GM10266 (cell line): ENCODE measurements around the gene MAST2.

Source experiments
- DNase-seq: peaks from one replicate; pipeline ENCODE4 v3.0.0; 2012; ENCODE audit errors: extremely low spot score
- TF ChIP-seq, protein P1 (sequence below): IDR thresholded peaks from 2 replicates; pipeline ENCODE4 v1.5.1; 2012; ENCODE audit warnings: mild to moderate bottlenecking, low read depth; ENCODE audit not compliant: control insufficient read depth, insufficient read depth; ENCODE audit errors: missing control alignments

The MAST2 gene

DNA sequence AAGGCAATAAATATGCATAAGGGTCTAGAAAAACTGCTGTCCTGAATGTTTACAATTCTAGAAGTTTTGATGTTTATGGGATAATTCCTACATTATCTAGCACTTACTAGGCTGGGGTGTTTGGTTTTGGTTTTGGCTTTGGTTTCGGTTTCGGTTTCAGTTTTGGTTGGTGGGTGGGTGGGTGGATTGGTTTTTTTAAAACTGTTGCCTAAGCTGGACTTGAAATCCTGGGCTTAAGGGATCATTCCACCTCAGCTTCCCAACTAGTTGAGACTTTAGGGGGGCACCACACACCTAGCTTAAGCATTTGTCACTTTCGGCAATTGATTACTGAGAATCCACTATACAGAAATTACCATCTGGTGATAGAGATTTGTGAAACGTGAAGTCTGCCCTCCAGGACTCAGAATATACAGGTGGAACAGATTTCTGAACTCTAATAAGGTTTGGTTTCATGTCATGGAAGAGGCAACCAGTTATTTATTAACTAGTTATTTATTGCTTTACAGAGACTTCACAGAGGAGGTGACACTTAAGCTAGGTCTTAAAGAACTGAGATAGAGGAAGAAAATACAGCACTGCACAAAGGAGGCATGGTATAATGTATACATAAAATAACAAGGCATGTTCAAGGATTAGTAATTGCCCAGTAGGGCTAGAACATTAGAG lies 259.4 kb downstream of the MAST2 start:
- DNase-seq = no peak
- TF ChIP-seq, protein P1, sequence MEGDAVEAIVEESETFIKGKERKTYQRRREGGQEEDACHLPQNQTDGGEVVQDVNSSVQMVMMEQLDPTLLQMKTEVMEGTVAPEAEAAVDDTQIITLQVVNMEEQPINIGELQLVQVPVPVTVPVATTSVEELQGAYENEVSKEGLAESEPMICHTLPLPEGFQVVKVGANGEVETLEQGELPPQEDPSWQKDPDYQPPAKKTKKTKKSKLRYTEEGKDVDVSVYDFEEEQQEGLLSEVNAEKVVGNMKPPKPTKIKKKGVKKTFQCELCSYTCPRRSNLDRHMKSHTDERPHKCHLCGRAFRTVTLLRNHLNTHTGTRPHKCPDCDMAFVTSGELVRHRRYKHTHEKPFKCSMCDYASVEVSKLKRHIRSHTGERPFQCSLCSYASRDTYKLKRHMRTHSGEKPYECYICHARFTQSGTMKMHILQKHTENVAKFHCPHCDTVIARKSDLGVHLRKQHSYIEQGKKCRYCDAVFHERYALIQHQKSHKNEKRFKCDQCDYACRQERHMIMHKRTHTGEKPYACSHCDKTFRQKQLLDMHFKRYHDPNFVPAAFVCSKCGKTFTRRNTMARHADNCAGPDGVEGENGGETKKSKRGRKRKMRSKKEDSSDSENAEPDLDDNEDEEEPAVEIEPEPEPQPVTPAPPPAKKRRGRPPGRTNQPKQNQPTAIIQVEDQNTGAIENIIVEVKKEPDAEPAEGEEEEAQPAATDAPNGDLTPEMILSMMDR = no peak

DNA sequence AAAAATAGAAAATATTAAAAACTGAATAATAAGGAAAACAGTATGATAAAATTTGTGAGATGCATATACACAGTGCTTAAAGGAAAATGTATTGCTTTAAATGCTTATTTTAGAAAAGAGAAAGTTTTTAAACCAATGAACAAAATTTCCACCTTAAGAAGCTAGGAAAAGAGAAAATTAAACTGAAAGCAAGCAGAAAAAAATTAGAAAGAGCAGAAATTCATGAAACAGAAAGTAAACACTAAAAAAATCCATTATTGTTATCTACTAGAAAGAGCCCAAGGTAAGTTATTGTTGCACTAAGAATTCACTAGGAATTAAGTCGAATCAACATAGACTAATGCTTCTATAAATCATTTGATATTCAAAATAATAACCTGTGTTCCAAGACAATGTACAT lies 261.3 kb downstream of the MAST2 start:
- TF ChIP-seq, protein P1 = no peak
- no peak for DNase-seq

DNA sequence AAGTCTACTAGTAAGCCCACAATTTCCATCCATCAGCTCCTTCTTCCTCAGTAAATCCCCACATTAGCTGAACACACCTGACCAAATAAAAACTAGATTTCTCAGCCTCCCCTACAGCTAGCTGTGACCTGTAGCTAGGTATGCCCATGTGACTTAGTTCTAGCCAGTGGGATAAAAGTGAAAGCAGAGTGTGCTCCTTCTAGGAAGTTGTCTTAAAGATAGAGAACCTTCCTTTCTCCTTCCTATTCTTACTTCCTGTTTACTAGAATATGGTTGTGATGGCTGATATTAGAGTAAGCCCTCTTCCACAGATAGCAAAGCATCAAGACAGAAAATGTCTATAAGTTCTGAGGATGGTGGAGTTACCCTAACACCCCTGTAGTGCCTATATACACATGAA lies 262.0 kb downstream of the MAST2 start:
- TF ChIP-seq, protein P1 = no peak
- DNase-seq = no peak

DNA sequence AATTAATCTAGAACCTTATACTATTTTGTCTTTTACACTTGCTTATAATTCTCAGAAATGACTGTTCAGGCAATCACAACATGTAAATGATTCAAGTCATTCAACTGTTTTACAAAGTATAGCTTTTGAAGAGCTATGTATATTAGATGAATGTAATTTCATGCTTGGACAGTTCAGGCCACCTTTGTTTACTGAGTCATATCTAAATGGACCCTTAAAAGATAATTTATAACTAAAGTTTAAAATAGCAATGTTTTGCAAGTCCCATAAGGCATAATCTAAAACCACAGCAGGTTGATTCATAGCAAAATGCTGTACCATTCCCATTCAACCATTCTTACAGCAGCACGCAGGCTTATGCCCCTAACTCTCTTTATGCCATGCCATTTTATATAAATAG lies 264.2 kb downstream of the MAST2 start:
- no peak for DNase-seq
- TF ChIP-seq, protein P1 = no peak

DNA sequence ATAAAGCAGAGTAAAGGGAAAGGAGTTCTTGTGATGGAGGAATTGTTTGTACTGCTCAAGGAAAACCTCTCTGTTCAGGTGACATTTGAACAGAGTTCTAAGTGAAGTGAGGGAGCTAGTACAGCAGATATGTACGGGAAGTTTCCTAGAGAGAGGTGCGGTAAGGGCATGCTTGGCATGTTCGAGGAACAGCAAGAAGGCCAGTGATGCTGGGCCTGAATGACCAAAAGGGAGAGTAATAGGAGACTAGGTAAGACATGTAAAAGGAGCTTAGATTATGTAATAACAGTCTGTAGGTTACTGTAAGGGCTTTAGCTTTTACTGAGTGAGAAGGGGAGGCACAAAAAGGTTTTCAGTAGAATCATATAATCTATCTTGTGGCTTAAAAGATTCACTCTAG lies 265.1 kb downstream of the MAST2 start:
- TF ChIP-seq, protein P1 = no peak
- DNase-seq = no peak

DNA sequence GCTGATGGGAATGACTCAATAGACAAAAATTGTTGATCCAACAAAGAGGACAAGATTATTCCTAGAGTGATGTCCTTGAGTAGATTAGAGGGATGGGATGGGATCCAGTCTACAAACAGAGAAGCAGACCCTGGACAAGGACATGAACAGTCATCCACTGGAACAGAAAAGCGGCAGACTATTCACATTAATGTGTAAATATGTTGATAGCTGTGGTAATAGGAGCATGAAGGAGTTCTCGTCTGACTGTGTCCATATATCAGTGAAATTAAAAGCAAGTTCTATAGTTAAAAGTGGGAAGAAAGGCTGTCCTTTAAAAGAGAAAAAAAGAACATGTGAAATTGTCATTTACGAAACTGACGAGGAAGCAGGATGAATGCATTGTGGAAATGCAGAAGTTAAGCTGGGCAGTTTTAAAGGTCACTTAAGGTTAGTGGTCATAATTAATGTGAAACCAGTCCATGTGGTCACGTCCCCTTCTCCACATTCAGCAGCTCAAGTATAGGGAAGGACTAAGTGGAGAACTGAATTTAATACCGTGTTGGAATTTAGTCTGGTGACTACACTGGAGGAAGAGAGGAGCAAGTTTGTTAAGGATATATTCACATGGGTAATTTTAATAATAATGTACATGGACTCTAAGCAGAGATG lies 266.9 kb downstream of the MAST2 start:
- DNase-seq = no peak
- TF ChIP-seq, protein P1 = no peak

DNA sequence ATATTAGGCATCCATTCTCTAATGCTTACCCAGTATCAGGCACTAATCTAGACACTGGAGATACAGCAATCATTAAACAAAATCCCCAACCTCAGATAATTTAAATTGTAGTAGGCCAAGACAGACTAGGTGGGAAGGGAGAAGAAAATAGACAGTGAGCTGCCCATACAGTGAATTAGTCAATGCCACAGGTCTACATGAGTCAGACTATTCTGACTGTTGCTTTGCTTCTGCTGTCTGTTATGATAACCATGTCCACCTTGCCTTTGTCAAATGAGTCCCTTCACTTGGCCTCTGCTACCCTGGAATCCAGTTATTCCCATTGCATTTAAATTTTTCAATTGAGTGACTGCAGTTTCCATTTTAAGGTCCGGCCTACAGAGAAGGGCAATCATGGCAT lies 269.6 kb downstream of the MAST2 start:
- TF ChIP-seq, protein P1 = no peak
- DNase-seq = no peak
